GM19351 (cell line): ENCODE data around the gene TADA3.

ENCODE experiments used
- ATAC-seq: cut with Tn5 transposase; IDR thresholded peaks from one replicate; pipeline ENCODE4 v1.9.1; 2021; ENCODE audit warnings: mild to moderate bottlenecking, moderate library complexity; ENCODE audit not compliant: unreplicated experiment

TADA3 gene

GRCh38 chr3:9792405-9793160 lies at the start of gene TADA3, which contains the start of gene ARPC4:
TSS of gene TADA3 (minus strand) at chr3:9792473. CDS start at chr3:9791466, 1,007 bp downstream.
TSS of gene ARPC4 (plus strand) at chr3:9793082. CDS start at chr3:9793122, 40 bp downstream.
- ATAC-seq: peak; percentile 76

- ATAC-seq: no peak
These were observed 48.7 kb upstream of the TADA3 start for GRCh38 chr3:9841015-9841414.

GRCh38 chr3:9838856-9839255 lies 46.6 kb upstream of the TADA3 start:
- no peak for ATAC-seq

- no peak for ATAC-seq
These were observed 45.7 kb upstream of the TADA3 start for GRCh38 chr3:9837701-9838582.

GRCh38 chr3:9834520-9835380 lies 42.5 kb upstream of the TADA3 start:
- ATAC-seq: no peak

GRCh38 chr3:9833078-9833477 lies 40.8 kb upstream of the TADA3 start:
- no peak for ATAC-seq

- ATAC-seq: no peak
These were observed 39.0 kb upstream of the TADA3 start for GRCh38 chr3:9831253-9831652.

- ATAC-seq: no peak
These were observed 36.8 kb upstream of the TADA3 start for GRCh38 chr3:9828801-9829755.

GRCh38 chr3:9826815-9827573 lies 34.7 kb upstream of the TADA3 start:
- ATAC-seq: no peak

GRCh38 chr3:9825451-9826040 lies 33.3 kb upstream of the TADA3 start:
- ATAC-seq: no peak

GRCh38 chr3:9820946-9821345 lies 28.7 kb upstream of the TADA3 start:
- no peak for ATAC-seq

GRCh38 chr3:9820543-9820942 lies 28.3 kb upstream of the TADA3 start:
- ATAC-seq: no peak

GRCh38 chr3:9818666-9819335 lies 26.5 kb upstream of the TADA3 start:
- ATAC-seq: no peak

GRCh38 chr3:9817436-9817835 lies 25.2 kb upstream of the TADA3 start:
- no peak for ATAC-seq

GRCh38 chr3:9815986-9816385 lies 23.7 kb upstream of the TADA3 start:
- ATAC-seq: no peak

GRCh38 chr3:9812870-9813483 lies 20.7 kb upstream of the TADA3 start:
- ATAC-seq: no peak

GRCh38 chr3:9810846-9811245 lies 18.6 kb upstream of the TADA3 start:
- ATAC-seq: no peak

GRCh38 chr3:9810433-9810770 lies 18.1 kb upstream of the TADA3 start:
- ATAC-seq: no peak
